Stimulated activated CD8-positive, alpha-beta memory T cell treated with anti-CD3 and anti-CD28 coated beads, Interleukin-15, amount 100 ng/mL, for 48 hours (primary cell): ENCODE measurements around the gene PTPRE.

Source experiments
- DNase-seq, 2 donors: peaks; one replicate each; pipeline ENCODE4 v3.0.0-alpha.2; 2020; ENCODE audit warnings: low read depth in 2 of 2

The PTPRE gene

GRCh38 chr10:128071417-128071782 lies 164.5 kb downstream of the PTPRE start:
- no peak for DNase-seq

- DNase-seq, result no peak
Measured at GRCh38 chr10:128072046-128072445, 165.1 kb downstream of the PTPRE start.

- DNase-seq, result no peak
Measured at GRCh38 chr10:128072941-128073645, 166.2 kb downstream of the PTPRE start.

DNA sequence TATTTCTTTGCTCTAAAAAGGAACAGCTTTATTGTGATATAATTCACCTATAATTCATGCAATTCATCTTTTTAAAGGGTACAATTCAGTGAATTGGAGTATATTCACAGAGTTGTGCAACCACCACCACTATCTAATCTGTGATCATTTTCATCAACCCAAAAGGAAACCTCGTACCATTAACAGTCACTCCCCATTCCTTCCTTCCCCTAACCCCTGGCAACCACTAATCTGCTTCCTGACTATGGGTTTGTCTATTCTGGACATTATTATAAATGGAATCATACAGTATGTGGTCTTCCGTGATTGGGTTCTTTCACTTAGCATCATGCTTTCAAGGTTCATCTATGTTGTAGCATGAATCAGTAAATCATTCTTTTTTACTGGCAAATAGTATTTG lies 167.0 kb downstream of the PTPRE start:
- DNase-seq, result no peak

GRCh38 chr10:128074589-128074988 lies 167.7 kb downstream of the PTPRE start:
- no peak for DNase-seq

GRCh38 chr10:128077155-128077875 lies 170.4 kb downstream of the PTPRE start:
- DNase-seq, result no peak

DNA sequence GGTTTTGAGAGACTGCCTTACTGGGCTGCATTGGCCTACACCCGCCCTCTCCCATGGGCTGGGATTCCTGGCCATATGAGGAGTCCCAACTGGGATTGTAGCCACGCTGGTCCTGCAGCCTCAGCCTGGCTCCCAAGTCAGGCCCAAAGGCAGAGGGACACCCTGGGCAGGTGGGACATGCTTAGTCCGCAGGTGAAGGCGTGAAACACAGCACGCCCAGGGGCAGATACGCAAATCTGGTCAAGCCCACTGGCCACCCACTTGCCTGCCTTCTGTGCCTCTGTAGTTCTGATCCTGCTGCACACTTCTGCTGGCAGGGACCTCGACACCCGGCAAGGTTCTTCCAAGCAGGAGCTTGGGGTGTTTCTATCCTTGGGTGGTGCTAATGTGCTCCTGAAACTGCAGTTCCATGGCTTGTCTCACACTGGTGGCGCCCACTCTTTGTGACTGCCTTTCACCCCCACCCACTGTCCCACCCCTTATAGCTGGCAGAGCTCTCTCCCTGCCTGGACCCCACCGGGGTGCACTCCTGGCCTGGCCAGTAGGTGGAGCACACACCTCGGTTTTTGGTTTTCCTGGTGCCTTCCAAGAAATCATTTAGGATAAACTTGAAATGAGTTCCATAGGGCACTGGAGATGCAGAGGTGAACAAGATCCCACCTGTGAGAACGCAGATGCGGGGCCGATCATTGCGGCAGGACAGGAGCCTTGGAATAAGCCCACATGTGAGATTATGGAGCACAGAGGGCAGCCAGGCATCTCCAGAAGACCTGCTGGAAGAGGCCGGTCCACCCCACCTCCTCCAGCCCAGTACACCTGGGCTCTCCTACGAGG lies 171.4 kb downstream of the PTPRE start:
- DNase-seq, result no peak

GRCh38 chr10:128080231-128080630 lies 173.3 kb downstream of the PTPRE start:
- DNase-seq, result no peak

- DNase-seq, result no peak
Measured at GRCh38 chr10:128080641-128081040, 173.7 kb downstream of the PTPRE start.

GRCh38 chr10:128081222-128081621 lies 174.3 kb downstream of the PTPRE start:
- DNase-seq, result no peak

- DNase-seq, result no peak
Measured at GRCh38 chr10:128081720-128082119, 174.8 kb downstream of the PTPRE start.

- DNase-seq, result no peak
Measured at GRCh38 chr10:128083191-128083895, 176.4 kb downstream of the PTPRE start.

DNA sequence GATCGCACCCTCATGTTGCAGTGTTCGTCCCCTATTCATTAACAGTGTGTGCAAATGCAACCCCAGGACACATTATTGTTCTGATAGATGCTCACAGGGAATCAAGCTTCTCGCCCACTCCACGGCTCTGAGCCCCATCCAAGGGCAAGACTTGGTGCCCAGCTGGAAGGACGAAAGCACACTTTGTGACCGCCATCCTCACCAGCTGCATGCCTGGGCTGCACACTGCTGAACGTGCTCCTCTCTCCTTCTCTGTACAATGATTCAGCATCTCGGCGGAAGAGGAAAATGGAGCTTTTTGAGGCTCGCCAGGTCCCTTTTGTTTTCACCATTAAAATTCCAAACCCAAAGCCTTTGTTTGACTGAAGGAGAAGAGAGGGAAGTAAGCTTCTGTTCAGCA lies 177.5 kb downstream of the PTPRE start:
- DNase-seq, result no peak

GRCh38 chr10:128084991-128085390 lies 178.1 kb downstream of the PTPRE start:
- DNase-seq, result no peak

DNA sequence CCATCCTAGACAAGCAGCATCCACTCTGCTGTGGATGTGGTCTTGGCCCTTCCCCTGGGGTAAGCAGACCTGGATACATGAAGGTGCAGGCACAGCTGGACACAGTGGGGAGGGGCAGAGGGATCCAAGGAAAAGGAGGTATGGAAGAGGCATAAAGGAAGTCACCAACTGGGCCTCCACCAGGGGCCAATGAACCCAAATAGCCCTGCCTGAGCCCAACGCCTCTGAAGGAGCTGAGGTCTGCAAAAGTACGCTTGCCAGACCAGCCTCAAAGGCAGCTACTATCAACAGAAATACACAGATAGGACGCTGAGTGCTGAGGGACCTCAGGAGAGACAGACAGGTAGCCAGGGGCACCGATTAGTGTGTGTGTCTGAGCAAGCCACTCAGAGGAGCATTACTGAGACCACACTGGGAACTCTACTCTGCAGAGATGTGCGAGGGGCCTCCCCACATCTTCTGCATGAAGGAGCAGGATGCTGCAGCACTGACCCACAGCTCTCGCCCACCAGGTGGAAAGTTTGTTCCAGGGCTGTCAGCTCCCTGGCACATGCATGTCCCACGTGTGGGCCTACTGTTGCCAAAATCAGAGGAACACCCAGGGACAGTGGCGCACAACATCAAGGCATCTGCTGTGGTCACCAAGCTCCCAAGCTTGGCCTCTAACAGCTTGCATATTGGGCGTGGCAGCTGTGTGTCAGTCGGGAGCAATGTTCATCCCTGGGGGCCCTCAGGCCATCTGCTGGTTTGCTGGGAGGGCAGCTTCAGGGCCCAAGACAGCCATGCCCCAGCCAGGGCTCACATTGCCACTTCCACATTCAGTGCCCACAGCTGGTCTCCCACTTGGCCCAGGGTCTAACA lies 179.3 kb downstream of the PTPRE start:
- no peak for DNase-seq

DNA sequence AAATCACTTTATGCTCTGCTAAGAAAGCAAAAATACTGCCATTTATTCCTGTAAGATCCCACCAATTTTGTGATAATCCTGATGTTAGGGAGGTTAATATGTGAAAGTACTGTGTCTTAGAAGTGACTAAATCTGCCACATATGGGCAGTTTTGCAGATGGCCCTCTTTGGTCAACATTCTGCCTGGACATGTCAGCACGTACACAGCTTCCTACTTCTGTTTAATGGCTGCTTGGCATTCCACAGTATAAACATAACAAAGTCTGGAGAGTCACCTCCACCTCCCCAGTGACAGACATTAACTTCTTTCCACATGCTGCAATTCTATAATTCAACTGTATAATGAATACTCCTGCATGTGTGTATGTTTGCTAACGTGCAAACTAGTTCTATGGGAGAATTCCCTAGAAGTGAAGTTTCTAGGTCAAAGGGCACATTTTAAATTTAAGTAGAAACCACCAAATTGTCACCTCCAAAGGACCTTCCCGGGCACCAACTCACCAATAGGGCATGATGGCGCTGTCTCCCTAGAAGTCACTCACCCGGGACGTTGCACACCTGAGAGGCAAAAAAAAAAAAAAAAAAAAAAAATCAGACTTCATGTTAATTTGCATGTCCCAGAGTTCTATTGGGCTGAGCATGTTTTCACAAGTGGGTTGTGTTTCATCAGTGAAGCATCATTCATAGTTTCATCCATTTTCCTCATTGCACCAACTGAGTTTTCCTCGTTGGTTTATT lies 180.4 kb downstream of the PTPRE start:
- DNase-seq, result no peak

DNA sequence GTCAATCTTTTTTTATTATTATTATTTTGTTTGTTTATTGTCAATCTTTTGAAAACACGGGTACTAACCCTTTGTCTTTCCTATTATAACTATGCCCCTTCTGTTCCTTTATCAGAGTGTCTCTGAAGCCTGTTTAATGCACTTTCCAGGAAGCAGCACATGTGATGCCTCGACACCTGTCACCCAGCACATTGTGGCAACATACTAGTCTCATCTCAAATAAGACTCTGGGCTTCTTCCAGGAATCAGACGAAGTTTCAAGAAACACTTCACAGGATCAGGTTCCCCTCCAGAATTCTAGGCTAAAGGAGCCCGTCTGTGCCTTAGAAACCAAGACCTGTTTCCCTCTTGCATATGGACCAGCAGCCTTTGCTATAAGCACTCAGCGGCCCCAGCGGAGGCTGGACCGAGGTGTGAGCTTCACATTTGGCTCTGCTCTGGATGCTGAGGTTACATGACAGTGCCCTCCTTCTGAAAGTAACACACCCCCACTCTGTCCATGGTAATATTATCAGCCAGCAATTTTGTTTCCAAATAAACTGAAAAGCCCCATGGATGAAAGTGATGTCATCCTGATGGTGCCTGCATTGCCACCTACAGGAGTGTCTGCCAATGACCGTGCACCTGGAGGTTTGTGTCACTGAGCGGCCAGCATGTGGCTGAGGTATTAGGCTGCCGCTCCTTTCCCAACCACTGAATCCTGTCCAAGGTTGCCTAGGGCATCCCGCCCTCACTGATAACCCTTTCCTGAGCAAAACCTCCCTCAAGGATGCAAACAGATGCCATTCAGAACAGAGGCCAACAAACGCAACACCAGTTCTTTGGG lies 181.2 kb downstream of the PTPRE start:
- no peak for DNase-seq

DNA sequence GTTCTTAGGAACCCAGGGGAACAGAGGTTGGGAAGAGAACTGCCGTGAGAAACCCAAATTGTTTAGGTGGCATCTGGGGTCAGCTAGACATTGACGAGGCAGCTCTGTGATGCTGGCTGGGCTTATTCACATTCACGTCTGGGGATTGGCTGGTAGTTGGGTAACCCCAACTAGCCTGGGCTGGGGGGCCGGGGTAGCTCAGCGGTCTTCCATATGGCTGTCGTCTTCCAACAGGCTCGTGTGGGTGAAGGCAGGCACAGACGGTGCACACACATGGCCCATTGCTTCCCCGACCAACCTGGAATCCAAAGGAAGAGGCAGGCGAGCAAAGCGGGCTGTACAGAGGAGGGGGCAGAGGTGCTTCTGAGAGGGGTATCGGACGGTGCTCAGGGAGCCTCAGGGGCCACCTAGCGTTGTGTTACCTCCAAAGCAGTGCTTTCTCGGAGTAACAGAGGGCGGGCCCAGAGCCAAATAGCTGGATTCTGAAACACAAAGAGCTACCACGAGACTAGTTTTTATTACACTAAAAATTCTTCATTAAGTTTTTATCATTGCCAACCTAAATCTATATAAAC lies 184.8 kb downstream of the PTPRE start:
- no peak for DNase-seq

DNA sequence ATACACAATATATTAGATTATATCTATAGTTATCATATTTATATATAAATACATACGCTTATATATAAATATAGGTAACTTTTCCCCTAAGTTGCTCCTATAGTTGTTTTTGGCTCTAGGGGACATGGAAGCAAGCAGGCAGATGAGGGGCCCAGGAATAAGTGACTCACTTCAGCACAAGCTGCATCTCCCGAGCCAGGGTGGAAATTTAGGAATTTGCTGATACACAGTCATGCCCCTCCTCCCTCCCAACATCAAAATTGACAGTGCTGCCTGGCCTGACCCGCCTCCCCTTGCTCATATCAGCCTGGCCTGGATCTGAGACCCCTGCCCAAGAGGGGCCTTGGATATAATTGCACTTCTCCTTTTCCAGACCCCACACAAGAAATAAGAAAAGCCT lies 185.6 kb downstream of the PTPRE start:
- DNase-seq, result no peak
